H9 (cell line): ENCODE data around the gene GPR160. TPM values are rescaled to one million over a fixed set of nuclear protein-coding genes. Genes with fewer than 3 reads are reported as not detected.

Source experiments
- DNase-seq: peaks from one replicate; pipeline ENCODE4 v3.0.0-alpha.2; 2017
- H2AFZ ChIP-seq: one replicate; pipeline ENCODE4 v1.6.1; 2013; ENCODE audit warnings: mild to moderate bottlenecking, low read length, control low read depth, moderate library complexity
- H2AK5ac ChIP-seq: 2 replicates; pipeline ENCODE4 v1.6.1; 2013; ENCODE audit warnings: low read length, control low read depth, mixed read lengths; ENCODE audit not compliant: insufficient read length
- H2BK120ac ChIP-seq: one replicate; pipeline ENCODE4 v1.6.1; 2013; ENCODE audit warnings: low read depth, mild to moderate bottlenecking, low read length, control low read depth, inconsistent platforms; ENCODE audit not compliant: poor library complexity, severe bottlenecking
- H2BK12ac ChIP-seq: 2 replicates; pipeline ENCODE4 v1.6.1; 2013; ENCODE audit warnings: low read length, control low read depth, mixed read lengths, low read depth; ENCODE audit not compliant: insufficient read length
- H2BK15ac ChIP-seq: 2 replicates; pipeline ENCODE4 v1.6.1; 2013; ENCODE audit warnings: low read depth, low read length, control low read depth
- H2BK20ac ChIP-seq: one replicate; pipeline ENCODE4 v1.6.1; 2013; ENCODE audit warnings: low read depth, mild to moderate bottlenecking, low read length, control low read depth, inconsistent platforms; ENCODE audit not compliant: poor library complexity, severe bottlenecking
- H2BK5ac ChIP-seq: 2 replicates; pipeline ENCODE4 v1.6.1; 2013; ENCODE audit warnings: low read length, control low read depth, mixed read lengths; ENCODE audit not compliant: insufficient read length
- H3K14ac ChIP-seq: 2 replicates; pipeline ENCODE4 v1.6.1; 2013; ENCODE audit warnings: low read length, control low read depth; ENCODE audit not compliant: insufficient read depth
- H3K18ac ChIP-seq: 2 replicates; pipeline ENCODE4 v1.6.1; 2013; ENCODE audit warnings: low read depth, mild to moderate bottlenecking, mixed read lengths, low read length, control low read depth; ENCODE audit not compliant: insufficient read length
- H3K23ac ChIP-seq: 2 replicates; pipeline ENCODE4 v1.6.1; 2013; ENCODE audit warnings: low read length, control low read depth, mixed read lengths, low read depth; ENCODE audit not compliant: insufficient read length
- H3K23me2 ChIP-seq: 2 replicates; pipeline ENCODE4 v1.6.1; 2013; ENCODE audit warnings: low read depth, mild to moderate bottlenecking, mixed read lengths, low read length, control low read depth; ENCODE audit not compliant: insufficient read length, poor library complexity, severe bottlenecking
- H3K27ac ChIP-seq: 2 replicates; pipeline ENCODE4 v1.5.1; 2013; ENCODE audit warnings: low read length, control low read depth, mixed read lengths, low read depth; ENCODE audit not compliant: insufficient read length
- H3K27me3 ChIP-seq: 2 replicates; pipeline ENCODE4 v1.6.1; 2013; ENCODE audit warnings: low read length, control low read depth, inconsistent platforms; ENCODE audit not compliant: insufficient read depth
- H3K4ac ChIP-seq: 2 replicates; pipeline ENCODE4 v1.6.1; 2013; ENCODE audit warnings: low read depth, mild to moderate bottlenecking, control low read depth, inconsistent platforms, low read length, moderate library complexity
- H3K4me1 ChIP-seq: 2 replicates; pipeline ENCODE4 v1.6.1; 2013; ENCODE audit warnings: low read length, control low read depth, inconsistent platforms; ENCODE audit not compliant: insufficient read depth
- H3K4me2 ChIP-seq: 2 replicates; pipeline ENCODE4 v1.6.1; 2013; ENCODE audit warnings: low read length, control low read depth, mixed read lengths; ENCODE audit not compliant: insufficient read length, insufficient read depth
- H3K56ac ChIP-seq: 2 replicates; pipeline ENCODE4 v1.6.1; 2013; ENCODE audit warnings: low read depth, mild to moderate bottlenecking, mixed read lengths, low read length, control low read depth; ENCODE audit not compliant: insufficient read length
- H3K79me1 ChIP-seq: 2 replicates; pipeline ENCODE4 v1.6.1; 2013; ENCODE audit warnings: low read depth, mild to moderate bottlenecking, moderate library complexity, low read length, control low read depth, inconsistent platforms; ENCODE audit not compliant: insufficient read depth, poor library complexity, severe bottlenecking
- H3K79me2 ChIP-seq: 2 replicates; pipeline ENCODE4 v1.6.1; 2013; ENCODE audit warnings: low read length, control low read depth, inconsistent platforms; ENCODE audit not compliant: insufficient read depth
- H3K9ac ChIP-seq: 2 replicates; pipeline ENCODE4 v1.6.1; 2013; ENCODE audit warnings: low read length, control low read depth, mixed read lengths; ENCODE audit not compliant: insufficient read length; ENCODE audit errors: extremely low read depth
- H3K9me3 ChIP-seq: one replicate; pipeline ENCODE4 v1.6.1; 2013; ENCODE audit warnings: low read depth, low read length, inconsistent platforms; ENCODE audit not compliant: control insufficient read depth
- H3T11ph ChIP-seq: one replicate; pipeline ENCODE4 v1.6.1; 2013; ENCODE audit warnings: mild to moderate bottlenecking, low read length, control low read depth, inconsistent platforms
- H4K20me1 ChIP-seq: one replicate; pipeline ENCODE4 v1.6.1; 2013; ENCODE audit not compliant: control insufficient read depth, insufficient read length, insufficient read depth
- H4K5ac ChIP-seq: 2 replicates; pipeline ENCODE4 v1.6.1; 2013; ENCODE audit warnings: low read depth, mild to moderate bottlenecking, mixed read lengths, low read length, control low read depth; ENCODE audit not compliant: insufficient read length
- H4K8ac ChIP-seq: replicated peaks from 2 replicates; pipeline ENCODE4 v1.6.1; 2013; ENCODE audit warnings: low read length, control low read depth, mixed read lengths, low read depth; ENCODE audit not compliant: insufficient read length
- H4K91ac ChIP-seq: 2 replicates; pipeline ENCODE4 v1.6.1; 2013; ENCODE audit warnings: low read depth, mild to moderate bottlenecking, moderate library complexity, mixed read lengths, low read length, control low read depth; ENCODE audit not compliant: insufficient read length
- H3K27ac Mint-ChIP-seq, 3 experiments: 2 replicates in 2 of 3; 3 replicates in 1 of 3; pipeline ENCODE4 v1.8.0; 2020 to 2021; ENCODE audit warnings: mixed read lengths in 3 of 3, mild to moderate bottlenecking in 1 of 3, moderate library complexity in 1 of 3
- H3K27me3 Mint-ChIP-seq: 2 replicates; pipeline ENCODE4 v1.8.0; 2021; ENCODE audit warnings: low read depth, mild to moderate bottlenecking, moderate library complexity, mixed read lengths
- H3K36me3 Mint-ChIP-seq, 3 experiments: 2 replicates in 2 of 3; 3 replicates in 1 of 3; pipeline ENCODE4 v1.8.0; 2020 to 2021; ENCODE audit warnings: low read depth in 3 of 3, mixed read lengths in 3 of 3; ENCODE audit not compliant: insufficient read depth in 1 of 3
- H3K4me1 Mint-ChIP-seq, 2 experiments: 2 replicates each; pipeline ENCODE4 v1.8.0; 2020; ENCODE audit warnings: mixed read lengths in 2 of 2
- H3K4me3 Mint-ChIP-seq, 2 experiments: 2 replicates in 1 of 2; 3 replicates in 1 of 2; pipeline ENCODE4 v1.8.0; 2020 to 2021; ENCODE audit warnings: mild to moderate bottlenecking in 2 of 2, mixed read lengths in 2 of 2, moderate library complexity in 1 of 2
- H3K9me3 Mint-ChIP-seq, 2 experiments: 2 replicates in 1 of 2; 3 replicates in 1 of 2; pipeline ENCODE4 v1.8.0; 2020; ENCODE audit warnings: mild to moderate bottlenecking in 2 of 2, mixed read lengths in 2 of 2, moderate library complexity in 1 of 2
- WGBS: extraction: QIAGEN DNeasy Blood & Tissue Kit; methylation state at CpG from one replicate; pipeline ENCODE4 v1.1.7; 2013; ENCODE audit warnings: missing lambda C conversion rate, low lambda C conversion rate, mixed read lengths; ENCODE audit not compliant: insufficient read length; ENCODE audit errors: extremely low coverage; 5-methylcytosine and 5-hydroxymethylcytosine counted together
- total RNA-seq: library from RNA; stranded (reverse); gene quantifications from 2 replicates; pipeline ENCODE4 v1.2.1, GENCODE V29; 2021
- TF ChIP-seq, protein P1 (sequence below): fragments of 200-600 bp; sonication (generic); conservative IDR thresholded peaks from 3 replicates; pipeline ENCODE4 v1.8.0; 2021; ENCODE audit warnings: antibody characterized with exemption, mild to moderate bottlenecking

GPR160 gene
- total RNA-seq, 1 experiment from 2014 or later: 14.1 TPM

- H3K79me1 ChIP-seq: no peaks in the 10 kb centered on the region
Measured at GRCh38 chr3:170012683-170013400, 25.0 kb upstream of the GPR160 start.

More at GRCh38 chr3:170012683-170013400, 25.0 kb upstream of the GPR160 start:
- Histone ChIP-seq H3K18ac (no peak overlapping the region), H3K27me3 (no peaks in the 10 kb centered on the region), H3K4me1 (no peaks in the 10 kb centered on the region), H3K23me2 (no peaks in the 10 kb centered on the region), H4K5ac (no peak overlapping the region), H2BK120ac (no peak overlapping the region), H2BK15ac (no peak overlapping the region), H3T11ph (no peak overlapping the region), H3K4me2 (no peak overlapping the region), H4K20me1 (no peaks in the 10 kb centered on the region), H3K23ac (no peak overlapping the region), H2AK5ac (no peak overlapping the region), H2BK20ac (no peak overlapping the region), H2AFZ (no peak overlapping the region), H3K56ac (no peak overlapping the region), H3K79me2 (no peaks in the 10 kb centered on the region), H3K9ac (no peak overlapping the region), H3K9me3 (no peaks in the 10 kb centered on the region), H3K4ac (no peak overlapping the region), H3K14ac (no peak overlapping the region), H2BK12ac (no peak overlapping the region), H2BK5ac (no peak overlapping the region), H4K8ac (no peak overlapping the region), H4K91ac (no peak overlapping the region), H3K27ac (no peak overlapping the region)
- TF ChIP-seq, protein P1, sequence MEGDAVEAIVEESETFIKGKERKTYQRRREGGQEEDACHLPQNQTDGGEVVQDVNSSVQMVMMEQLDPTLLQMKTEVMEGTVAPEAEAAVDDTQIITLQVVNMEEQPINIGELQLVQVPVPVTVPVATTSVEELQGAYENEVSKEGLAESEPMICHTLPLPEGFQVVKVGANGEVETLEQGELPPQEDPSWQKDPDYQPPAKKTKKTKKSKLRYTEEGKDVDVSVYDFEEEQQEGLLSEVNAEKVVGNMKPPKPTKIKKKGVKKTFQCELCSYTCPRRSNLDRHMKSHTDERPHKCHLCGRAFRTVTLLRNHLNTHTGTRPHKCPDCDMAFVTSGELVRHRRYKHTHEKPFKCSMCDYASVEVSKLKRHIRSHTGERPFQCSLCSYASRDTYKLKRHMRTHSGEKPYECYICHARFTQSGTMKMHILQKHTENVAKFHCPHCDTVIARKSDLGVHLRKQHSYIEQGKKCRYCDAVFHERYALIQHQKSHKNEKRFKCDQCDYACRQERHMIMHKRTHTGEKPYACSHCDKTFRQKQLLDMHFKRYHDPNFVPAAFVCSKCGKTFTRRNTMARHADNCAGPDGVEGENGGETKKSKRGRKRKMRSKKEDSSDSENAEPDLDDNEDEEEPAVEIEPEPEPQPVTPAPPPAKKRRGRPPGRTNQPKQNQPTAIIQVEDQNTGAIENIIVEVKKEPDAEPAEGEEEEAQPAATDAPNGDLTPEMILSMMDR: no peak
- Mint-ChIP-seq H3K27me3 (no peaks in the 10 kb centered on the region), H3K27ac (no peak overlapping the region), H3K36me3 (no peaks in the 10 kb centered on the region), H3K9me3 (no peaks in the 10 kb centered on the region), H3K4me3 (no peak overlapping the region), H3K4me1 (no peaks in the 10 kb centered on the region)
- DNase-seq: no peak
- no CpG with 5 or more reads among the region's 7 CpGs for whole genome bisulfite sequencing
